ENCODE results near the gene HMCN2. TPM values are rescaled to one million over a fixed set of nuclear protein-coding genes. Genes with fewer than 3 reads are reported as not detected.

The HMCN2 gene
- total and polyA plus RNA-seq, 2 donors (not counting 3 experiments of a cell fraction or from before 2014, with no cell fraction given) = 0.04 to 0.24 TPM

DNA sequence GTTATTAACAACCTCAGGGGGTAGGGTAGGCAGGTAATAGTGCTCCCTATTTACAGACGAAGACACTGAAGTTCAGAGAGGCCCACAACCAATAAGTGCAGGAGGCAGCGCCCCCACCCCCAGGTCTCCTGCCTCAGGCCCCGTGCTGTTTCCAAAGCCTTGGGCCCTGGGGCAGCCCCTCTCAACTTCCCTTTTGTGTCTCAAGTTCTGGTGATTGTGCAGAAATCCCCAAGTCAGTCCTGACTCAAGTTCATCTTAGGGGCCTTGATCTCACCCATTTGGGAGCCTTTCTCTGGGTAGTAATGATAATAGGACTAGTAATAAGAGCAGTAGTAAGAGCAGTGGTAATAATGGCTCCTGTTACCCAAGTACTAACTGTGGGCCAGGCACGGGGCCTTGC, 143.7 kb downstream of the HMCN2 start:
- Histone ChIP-seq H3K9me3 (replicated peaks; ENCODE audit: control insufficient read depth, insufficient read depth, low read length) (no peaks in the 10 kb centered on the region), H3K4me1 (ENCODE audit: control insufficient read depth, extremely low read depth, insufficient read depth, low read length) (peaks cover 5% of the 10 kb centered on the region), H3K9ac (replicated peaks; ENCODE audit: extremely low read depth, insufficient read depth, low read length) (no peak overlapping the region), H3K79me2 (ENCODE audit: control insufficient read depth, insufficient read depth, low read length) (no peaks in the 10 kb centered on the region), H3K36me3 (ENCODE audit: control insufficient read depth in 2 of 2, extremely low read depth in 1 of 2, insufficient read depth in 2 of 2, low read length in 2 of 2) (no peaks in the 10 kb centered on the region), H3K27ac (ENCODE audit: insufficient read depth, low read depth, low read length) (no peak overlapping the region), H4K20me1 (replicated peaks; ENCODE audit: control insufficient read depth, extremely low read depth, insufficient read depth, low read length) (no peaks in the 10 kb centered on the region), H3K4me3 (replicated peaks in 1 of 3; ENCODE audit: insufficient read depth in 1 of 3, low read depth in 1 of 3, low read length in 3 of 3) (no peak overlapping the region), H3K9me1 (replicated peaks; ENCODE audit: control insufficient read depth, extremely low read depth, insufficient read depth, low read length) (no peaks in the 10 kb centered on the region), H3K27me3 (ENCODE audit: control insufficient read depth in 2 of 2, insufficient read depth in 2 of 2, low read length in 2 of 2) (no peaks in the 10 kb centered on the region), H2AFZ (ENCODE audit: low read depth, low read length) (no peak overlapping the region), H3K4me2 (ENCODE audit: insufficient read depth, low read length) (no peak overlapping the region)
- BruUV-seq (replicated peaks) = no TSS peak
- ChIA-PET CTCF (no interaction called here), POLR2A (no interaction called here)
- DNase-seq (ENCODE audit: low read depth, low spot score) (no peak), FAIRE-seq (no peak)
- TF ChIP-seq EZH2 (IDR thresholded peaks at IDR 0.05; ENCODE audit: borderline replicate concordance, low read depth, low read length, severe bottlenecking) (no peak), POLR2AphosphoS5 (IDR thresholded peaks at IDR 0.05; ENCODE audit: insufficient read depth, low read depth, low read length) (no peak), GATA2 (IDR thresholded peaks at IDR 0.05; ENCODE audit: insufficient read depth, insufficient read length, low read depth, low read length) (no peak), CTCF (IDR thresholded peaks at IDR 0.05; ENCODE audit: extremely low read depth in 1 of 2, insufficient read depth in 1 of 2, low read depth in 1 of 2, low read length in 2 of 2) (no peak), POLR2A (IDR thresholded peaks at IDR 0.05; ENCODE audit: low read depth, low read length) (no peak), JUN (IDR thresholded peaks at IDR 0.05; ENCODE audit: borderline replicate concordance, insufficient read depth, insufficient read length, low read depth) (no peak), MYC (IDR thresholded peaks at IDR 0.05; ENCODE audit: low read depth, low read length) (no peak), FOS (IDR thresholded peaks at IDR 0.05; ENCODE audit: borderline replicate concordance, insufficient read depth, low read length) (no peak)
- TF ChIP-seq, protein P1, sequence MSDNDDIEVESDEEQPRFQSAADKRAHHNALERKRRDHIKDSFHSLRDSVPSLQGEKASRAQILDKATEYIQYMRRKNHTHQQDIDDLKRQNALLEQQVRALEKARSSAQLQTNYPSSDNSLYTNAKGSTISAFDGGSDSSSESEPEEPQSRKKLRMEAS (IDR thresholded peaks at IDR 0.05; ENCODE audit: insufficient read depth, insufficient read length) = no peak
- intact Hi-C loops (cut with micrococcal nuclease) = no loop called here
- dilution Hi-C loops (cut with MboI; ENCODE audit: extremely low pct_ligation_motif_present, low sequenced_read_pairs) = no loop called here
